AML-193 (cell line): ENCODE results near the gene NLRP9.

Source experiments
- DNase-seq, 2 experiments: peaks; one replicate each; lab custom pipeline; 2025; lab: John Stamatoyannopoulos, UW

The NLRP9 gene

GRCh38 chr19:55703790-55704215, 34.4 kb downstream of the NLRP9 start:
- DNase-seq: no peak

GRCh38 chr19:55702131-55702627, 36.0 kb downstream of the NLRP9 start:
- no peak for DNase-seq

- no peak for DNase-seq
Observed at GRCh38 chr19:55700813-55701212, 37.4 kb downstream of the NLRP9 start.

- DNase-seq: no peak
Observed at GRCh38 chr19:55699221-55699620, 39.0 kb downstream of the NLRP9 start.

DNA sequence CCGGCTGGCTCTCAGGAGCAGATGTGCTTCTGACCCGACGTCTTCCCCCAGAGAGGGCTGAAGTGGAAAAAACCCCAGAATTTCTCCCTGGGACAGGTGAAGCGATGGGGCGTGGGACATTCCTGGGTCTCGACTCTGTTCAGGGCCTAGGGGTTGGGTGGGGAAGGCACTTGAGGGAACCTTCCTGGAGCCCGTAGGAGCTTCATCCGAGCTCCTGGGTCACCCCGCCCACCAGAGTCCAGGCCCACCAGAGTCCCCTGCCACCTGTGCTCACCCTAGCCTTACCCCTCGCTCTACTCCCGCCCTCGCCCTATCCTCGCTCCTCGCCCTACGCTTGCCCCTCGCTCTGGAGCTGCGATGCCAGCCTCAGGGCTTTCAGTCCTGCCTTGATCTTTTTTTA, 39.9 kb downstream of the NLRP9 start:
- DNase-seq: no peak

GRCh38 chr19:55697698-55698097, 40.5 kb downstream of the NLRP9 start:
- no peak for DNase-seq

GRCh38 chr19:55697069-55697440, 41.1 kb downstream of the NLRP9 start:
- no peak for DNase-seq

DNA sequence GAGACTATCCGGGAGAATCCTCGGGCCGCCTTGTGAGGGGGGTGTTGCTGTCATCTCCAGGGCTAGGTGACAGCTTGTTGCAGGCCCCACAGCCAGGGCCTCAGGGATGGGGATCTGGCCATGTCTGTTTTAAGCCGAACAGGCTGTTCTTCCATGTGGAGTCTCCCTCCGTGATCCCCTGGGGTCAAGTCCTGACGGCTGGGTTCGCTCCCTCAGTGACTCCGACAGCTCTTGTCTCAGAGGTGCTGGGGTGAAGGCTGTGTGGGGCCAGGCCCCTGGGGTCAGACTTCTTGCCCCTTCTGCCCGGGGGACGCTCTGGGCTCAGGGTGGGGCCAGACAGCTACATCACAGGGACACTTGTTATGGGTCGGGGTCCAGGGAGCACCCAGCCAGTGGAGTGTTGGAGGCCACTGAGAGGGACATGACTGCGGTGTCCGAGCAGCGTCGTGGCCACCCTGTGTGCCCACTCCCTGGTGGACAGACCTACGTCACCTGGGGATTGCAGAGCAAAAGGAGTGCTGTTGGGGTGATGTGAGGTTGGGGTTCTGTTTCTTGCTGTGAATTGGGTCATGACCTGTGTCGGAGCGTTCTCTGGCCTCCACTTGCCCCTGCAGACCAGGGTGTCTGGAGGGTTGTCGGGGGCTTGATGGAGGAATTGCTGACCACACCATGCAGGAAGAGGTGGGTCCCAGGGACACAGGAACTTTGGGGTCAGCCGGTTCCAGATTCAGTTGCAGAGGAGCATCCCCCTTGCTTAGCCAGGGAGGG, 41.7 kb downstream of the NLRP9 start:
- no peak for DNase-seq

DNA sequence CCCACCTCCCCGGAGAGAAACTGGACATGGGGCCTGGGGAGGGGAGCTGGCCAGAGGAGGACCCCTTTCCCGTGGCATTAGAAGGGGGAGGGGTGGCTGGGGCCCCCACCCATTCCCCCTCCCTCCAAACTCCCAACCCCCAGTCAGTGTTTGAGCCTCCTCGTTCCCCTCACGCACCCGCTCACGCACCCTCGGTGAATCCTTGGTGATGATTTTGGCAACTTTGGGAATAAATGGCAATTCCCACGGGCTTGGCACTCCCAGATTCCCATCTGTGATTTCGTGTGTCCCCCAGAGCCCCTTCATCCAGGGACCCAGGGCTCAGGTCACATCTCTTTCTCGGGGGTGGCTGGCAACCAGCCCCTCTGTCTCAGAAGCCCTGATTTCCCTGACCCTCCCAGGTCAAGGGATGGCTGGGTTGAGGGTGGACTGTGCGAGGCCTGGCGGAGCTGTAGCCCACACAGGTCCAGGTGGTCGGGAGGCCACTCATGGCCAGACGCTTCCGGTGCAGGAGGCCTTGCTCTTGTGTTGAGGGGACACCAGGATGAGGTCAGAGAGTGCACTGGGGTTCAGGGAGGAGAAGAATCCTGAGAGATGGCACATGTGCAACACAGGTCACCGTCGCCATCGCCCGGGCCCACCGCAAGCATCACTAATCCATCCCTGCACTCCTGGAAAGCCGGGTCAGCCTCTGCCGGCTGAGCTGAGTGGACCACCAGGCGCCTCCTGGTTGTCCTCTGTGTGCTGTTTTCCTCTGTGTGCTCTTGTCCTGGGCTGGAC, 42.5 kb downstream of the NLRP9 start:
- DNase-seq: no peak

DNA sequence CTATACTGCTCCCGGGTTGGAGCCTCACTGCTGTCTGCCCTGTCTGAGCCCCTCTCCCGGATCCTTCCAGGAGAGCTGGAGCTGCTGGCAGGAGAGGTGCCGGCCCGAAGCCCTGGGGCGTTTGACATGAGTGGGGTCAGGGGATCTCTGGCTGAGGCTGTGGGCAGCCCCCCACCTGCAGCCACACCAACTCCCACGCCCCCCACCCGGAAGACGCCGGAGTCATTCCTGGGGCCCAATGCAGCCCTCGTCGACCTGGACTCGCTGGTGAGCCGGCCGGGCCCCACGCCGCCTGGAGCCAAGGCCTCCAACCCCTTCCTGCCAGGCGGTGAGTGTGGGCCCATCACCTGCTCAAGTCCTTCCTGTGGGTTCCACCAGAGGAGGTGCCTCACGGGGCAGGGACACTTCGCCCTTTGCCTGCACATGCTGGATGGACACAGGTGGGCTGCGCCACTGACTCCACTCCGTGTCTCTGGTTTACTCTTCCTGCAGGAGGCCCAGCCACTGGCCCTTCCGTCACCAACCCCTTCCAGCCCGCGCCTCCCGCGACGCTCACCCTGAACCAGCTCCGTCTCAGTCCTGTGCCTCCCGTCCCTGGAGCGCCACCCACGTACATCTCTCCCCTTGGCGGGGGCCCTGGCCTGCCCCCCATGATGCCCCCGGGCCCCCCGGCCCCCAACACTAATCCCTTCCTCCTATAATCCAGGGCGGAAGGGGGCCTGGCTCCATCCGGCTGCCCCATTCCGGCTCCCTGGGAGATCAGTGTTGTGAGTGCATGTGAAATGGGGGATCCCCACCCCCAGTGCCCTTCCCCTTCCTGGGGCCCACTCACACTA, 43.3 kb downstream of the NLRP9 start:
- DNase-seq: no peak

DNA sequence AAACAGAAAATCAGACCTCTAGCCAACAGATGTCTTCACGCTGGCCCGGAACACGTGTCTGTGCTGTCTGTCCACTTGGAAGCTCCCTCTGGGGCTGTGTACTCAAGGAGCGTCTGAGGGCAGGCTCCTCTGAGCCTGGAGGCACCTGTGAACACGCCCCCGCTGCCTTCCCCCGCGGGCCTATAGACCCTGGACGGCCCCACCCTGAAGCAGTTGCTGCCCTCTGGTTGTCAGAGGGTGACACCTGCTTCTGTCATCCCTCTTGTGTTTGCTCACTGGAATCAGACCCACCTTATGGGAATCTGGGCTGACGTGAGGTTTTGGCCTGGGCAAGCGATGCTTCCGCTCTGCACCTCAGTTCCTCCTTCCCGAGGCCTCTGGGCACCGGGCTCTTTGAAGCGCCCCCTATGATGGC, 44.0 kb downstream of the NLRP9 start:
- DNase-seq: no peak

- DNase-seq: no peak
Observed at GRCh38 chr19:55693336-55693974, 44.7 kb downstream of the NLRP9 start.

DNA sequence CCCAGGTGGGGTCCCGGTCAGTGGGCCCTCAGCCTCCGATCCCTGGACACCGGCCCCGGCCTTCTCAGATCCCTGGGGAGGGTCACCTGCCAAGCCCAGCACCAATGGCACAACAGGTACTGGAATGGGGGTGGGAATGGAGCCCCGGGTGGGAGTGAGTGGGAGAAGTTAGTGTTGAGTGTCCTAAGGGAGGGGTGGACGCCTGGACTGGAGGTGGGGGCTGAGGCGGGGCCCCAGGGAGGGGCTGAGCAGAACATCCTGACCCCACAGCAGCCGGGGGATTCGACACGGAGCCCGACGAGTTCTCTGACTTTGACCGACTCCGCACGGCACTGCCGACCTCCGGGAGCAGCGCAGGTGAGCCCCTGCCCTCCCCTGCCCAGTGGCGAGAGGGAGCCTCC, 45.5 kb downstream of the NLRP9 start:
- no peak for DNase-seq

DNA sequence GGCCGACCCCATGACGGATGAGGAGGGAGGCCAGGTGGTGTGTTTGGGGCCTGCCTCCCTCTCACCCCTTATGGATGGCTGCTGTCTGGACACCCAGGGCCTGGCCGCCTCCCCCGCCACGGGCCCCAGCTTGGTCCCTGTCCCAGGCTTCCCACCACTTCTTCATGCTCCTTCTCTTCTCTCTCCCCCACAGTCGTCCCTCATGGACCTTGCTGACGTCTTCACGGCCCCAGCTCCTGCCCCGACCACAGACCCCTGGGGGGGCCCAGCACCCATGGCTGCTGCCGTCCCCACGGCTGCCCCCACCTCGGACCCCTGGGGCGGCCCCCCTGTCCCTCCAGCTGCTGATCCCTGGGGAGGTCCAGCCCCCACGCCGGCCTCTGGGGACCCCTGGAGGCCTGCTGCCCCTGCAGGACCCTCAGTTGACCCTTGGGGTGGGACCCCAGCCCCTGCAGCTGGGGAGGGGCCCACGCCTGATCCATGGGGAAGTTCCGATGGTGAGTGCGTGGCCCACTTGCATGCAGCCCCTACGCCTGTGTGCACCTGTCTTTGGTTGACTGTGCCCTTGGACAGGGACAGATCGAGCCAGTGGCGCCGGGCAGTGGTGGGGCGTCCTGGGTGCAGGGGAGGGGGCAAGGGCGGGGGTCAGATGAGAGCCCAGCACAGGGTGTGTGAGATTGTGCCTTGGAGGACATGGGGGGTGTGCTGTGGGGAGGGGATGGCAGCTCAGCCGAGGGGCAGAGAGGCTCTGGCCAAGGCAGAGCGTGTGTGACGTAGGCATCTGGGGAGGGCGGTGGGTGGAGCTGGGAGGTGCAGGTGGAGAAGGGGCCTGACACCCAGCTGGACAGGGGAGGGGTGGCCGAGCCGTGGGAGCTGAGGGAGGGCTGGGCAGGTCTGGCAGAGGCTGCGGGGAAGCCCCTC, 46.4 kb downstream of the NLRP9 start:
- no peak for DNase-seq

DNA sequence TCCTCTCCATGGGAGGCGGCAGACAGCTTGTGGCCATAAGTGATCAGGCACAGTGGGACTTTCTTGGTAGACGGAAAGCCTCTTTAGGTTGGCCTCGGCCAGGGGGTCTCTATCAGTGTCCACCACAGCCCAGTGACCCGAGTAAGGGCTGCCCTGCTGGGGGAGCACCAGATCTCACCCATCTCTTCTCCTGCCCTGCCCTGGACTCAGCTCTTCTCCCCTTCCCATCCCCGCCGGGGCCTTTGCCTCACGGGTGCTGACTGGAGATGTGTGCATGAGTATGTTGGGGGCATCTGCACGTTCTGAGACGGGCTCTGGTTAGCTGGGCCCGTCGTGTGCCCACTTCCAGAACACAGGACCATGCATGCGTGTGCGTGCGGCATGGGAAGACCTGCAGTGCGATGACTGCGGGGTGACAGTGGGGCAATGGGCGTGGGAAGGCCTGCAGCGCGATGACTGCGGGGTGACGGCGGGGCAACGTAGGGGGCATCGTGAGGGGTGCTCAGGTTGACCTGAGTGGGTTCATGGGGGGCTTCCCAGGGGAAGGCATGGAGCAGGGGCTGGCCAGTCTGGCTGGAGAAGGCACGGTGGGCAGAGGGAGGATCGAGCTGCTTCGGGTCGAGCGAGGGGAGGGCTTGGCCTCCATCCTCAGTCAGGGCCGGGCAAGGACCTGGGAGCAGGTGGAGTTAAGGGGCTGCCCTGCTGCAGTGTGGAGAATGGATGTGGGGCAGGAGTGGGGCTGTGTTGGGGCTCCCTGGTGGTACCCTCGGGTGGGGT, 47.2 kb downstream of the NLRP9 start:
- DNase-seq: no peak

GRCh38 chr19:55690109-55690768, 48.0 kb downstream of the NLRP9 start:
- no peak for DNase-seq

- no peak for DNase-seq
Observed at GRCh38 chr19:55689411-55690108, 48.6 kb downstream of the NLRP9 start.

DNA sequence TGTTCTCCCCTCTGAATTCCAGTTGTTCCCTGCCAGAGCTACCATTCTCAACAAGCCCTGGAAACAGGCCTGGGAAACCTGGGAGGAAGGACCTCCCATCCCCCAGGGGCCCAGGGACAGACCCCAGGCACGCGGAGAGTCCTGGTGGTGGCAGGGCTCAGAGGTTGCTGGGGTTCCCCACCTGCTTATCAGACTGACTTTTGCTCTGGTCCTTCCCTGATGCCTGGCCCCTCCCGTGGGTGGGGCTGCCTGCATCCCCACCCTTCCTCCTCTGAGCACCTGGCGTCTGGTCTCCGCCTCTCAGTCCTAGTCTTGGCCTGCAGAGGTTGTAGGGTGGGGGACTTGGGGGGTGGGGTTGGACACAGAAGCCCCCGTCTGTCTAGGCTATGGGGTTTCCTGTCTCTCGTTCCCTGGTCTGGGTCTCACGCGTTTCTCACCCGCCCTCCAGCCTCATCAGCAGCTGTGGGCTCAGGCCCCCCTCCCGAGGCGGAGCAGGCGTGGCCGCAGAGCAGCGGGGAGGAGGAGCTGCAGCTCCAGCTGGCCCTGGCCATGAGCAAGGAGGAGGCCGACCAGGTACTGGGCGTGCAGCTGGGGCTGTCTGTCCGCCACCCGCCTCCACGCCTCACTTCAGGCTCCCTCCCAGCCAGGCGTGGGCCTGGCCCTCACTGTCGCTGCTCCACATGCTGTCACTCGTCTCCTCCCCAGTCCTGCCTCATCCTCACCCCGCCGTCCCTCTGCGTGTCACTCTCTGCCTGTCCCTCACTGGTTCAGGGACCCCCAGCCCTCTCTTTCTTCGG, 49.6 kb downstream of the NLRP9 start:
- no peak for DNase-seq
